ENCODE measurements around the gene NDUFA3. TPM values are rescaled to one million over a fixed set of nuclear protein-coding genes. Genes with fewer than 3 reads are reported as not detected.
A peak's percentile ranks its signal among the peaks of the same experiment; 100 is the strongest.

The NDUFA3 gene
- total and polyA plus RNA-seq, 2 of the 13 experiments (the other 11 are each of a cell fraction or from before 2014, with no cell fraction given) = 31.6 to 75.4 TPM

DNA sequence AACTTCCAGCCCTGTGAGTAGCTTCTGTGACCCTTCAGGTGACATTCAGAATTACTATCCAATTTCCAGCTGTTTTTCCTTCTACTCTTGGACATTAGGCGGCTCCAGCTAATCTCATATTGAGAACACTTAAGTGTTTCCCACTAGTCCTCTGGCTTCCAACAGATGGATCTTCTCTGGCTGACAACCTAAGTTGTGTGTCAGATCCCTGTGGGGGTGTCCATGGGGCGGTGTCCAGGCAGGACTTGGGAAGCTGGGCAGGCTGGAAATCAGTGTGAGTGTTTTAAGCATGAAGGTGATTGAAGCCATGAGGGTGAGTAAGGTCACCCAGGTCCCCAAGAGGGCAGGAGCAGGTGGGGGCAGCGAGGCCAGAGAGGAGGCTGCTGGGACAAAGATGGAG, 45.0 kb downstream of the NDUFA3 start:
- H3K27me3 ChIP-seq (ENCODE audit: control insufficient read depth in 1 of 2, insufficient read depth in 2 of 2, low read length in 2 of 2) = no peaks in the 10 kb centered on the region
- no peaks in the 10 kb centered on the region for H3K4me1 ChIP-seq (ENCODE audit: insufficient read depth, low read length)
- WGBS (ENCODE audit: low lambda C conversion rate) = 79% methylated on average over 3 of the region's 3 CpGs
- FAIRE-seq (no peak), ATAC-seq (no peak), DNase-seq (ENCODE audit: low spot score) (no peak)
- no TSS peak for BruUV-seq (replicated peaks)
- H3K9ac ChIP-seq (ENCODE audit: insufficient read depth, low read depth, low read length) = no peak overlapping the region
- H3K79me2 ChIP-seq (ENCODE audit: insufficient read depth, low read length) = no peaks in the 10 kb centered on the region
- no peaks in the 10 kb centered on the region for H3K9me3 ChIP-seq (ENCODE audit: low read length)
- no peak overlapping the region for H3K4me2 ChIP-seq (ENCODE audit: low read depth, low read length)
- H2AFZ ChIP-seq (ENCODE audit: low read length) = no peak overlapping the region
- intact Hi-C loops (cut with micrococcal nuclease; ENCODE audit: unreplicated experiment) = no loop called here
- H4K20me1 ChIP-seq (ENCODE audit: insufficient read depth, low read length) = peaks cover 6% of the 10 kb centered on the region; the same call in 1 of the 2 replicates
- no peak overlapping the region for H3K27ac ChIP-seq (ENCODE audit: extremely low read length, insufficient read depth, low read length)
- ChIA-PET POLR2A (interaction anchor here (1.4 kb wide), 1 partner anchor 11 kb away, joined by 4 read pairs; the partner anchor contains the start of gene CNOT3), CTCF (ENCODE audit: low intra/inter-chr PET ratio, low total read pairs) (no interaction called here)
- TF ChIP-seq RAD51 (IDR thresholded peaks at IDR 0.05; ENCODE audit: borderline replicate concordance) (no peak), AGO2 (optimal IDR thresholded peaks at IDR 0.05; ENCODE audit: low read depth, low read length) (peak; percentile 14)
- in situ Hi-C loops (cut with HindIII; ENCODE audit: extremely low pct_ligation_motif_present, low pct_unique_long_range_greater_than_20kb) = no loop called here
- H3K4me3 ChIP-seq (replicated peaks in 1 of 3; ENCODE audit: insufficient read depth in 1 of 3, low read depth in 2 of 3, low read length in 3 of 3) = no peak overlapping the region
- peaks cover 67 to 96% of the 10 kb centered on the region in 2 experiments for H3K36me3 ChIP-seq (replicated peaks in 1 of 2; ENCODE audit: control insufficient read depth in 1 of 2, insufficient read depth in 2 of 2, low read length in 2 of 2)

DNA sequence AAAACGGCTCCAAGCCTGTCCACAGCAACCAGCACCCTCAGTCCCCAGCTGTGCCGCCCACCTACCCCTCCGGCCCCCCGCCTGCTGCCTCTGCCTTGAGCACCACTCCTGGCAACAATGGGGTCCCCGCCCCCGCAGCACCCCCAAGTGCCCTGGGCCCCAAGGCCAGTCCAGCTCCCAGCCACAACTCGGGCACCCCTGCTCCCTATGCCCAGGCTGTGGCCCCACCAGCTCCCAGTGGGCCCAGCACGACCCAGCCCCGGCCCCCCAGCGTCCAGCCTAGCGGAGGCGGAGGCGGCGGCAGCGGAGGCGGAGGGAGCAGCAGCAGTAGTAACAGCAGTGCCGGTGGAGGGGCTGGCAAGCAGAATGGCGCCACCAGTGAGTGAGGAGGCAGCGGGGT, 45.5 kb downstream of the NDUFA3 start:
- POLR2A ChIA-PET = interaction anchor here (1.4 kb wide), 1 partner anchor 11 kb away, joined by 4 read pairs; the partner anchor contains the start of gene CNOT3
- no TSS peak for BruUV-seq (replicated peaks)

More for the DNA sequence above, 45.5 kb downstream of the NDUFA3 start:
- no peak overlapping the region for H3K4me3 ChIP-seq (replicated peaks in 1 of 3; ENCODE audit: insufficient read depth in 1 of 3, low read depth in 2 of 3, low read length in 3 of 3)
- DNase-seq (ENCODE audit: low spot score) = no peak
- no peak for ATAC-seq
- H3K9me3 ChIP-seq (ENCODE audit: low read length) = no peaks in the 10 kb centered on the region
- FAIRE-seq = no peak
- intact Hi-C loops (cut with micrococcal nuclease; ENCODE audit: unreplicated experiment) (no loop called here), in situ Hi-C loops (cut with HindIII; ENCODE audit: extremely low pct_ligation_motif_present, low pct_unique_long_range_greater_than_20kb) (no loop called here)
- H3K36me3 ChIP-seq (replicated peaks in 1 of 2; ENCODE audit: control insufficient read depth in 1 of 2, insufficient read depth in 2 of 2, low read length in 2 of 2) = peaks cover 63 to 96% of the 10 kb centered on the region in 2 experiments
- no peak overlapping the region for H3K27ac ChIP-seq (ENCODE audit: extremely low read length, insufficient read depth, low read length)
- CTCF ChIA-PET (ENCODE audit: low intra/inter-chr PET ratio, low total read pairs) = no interaction called here
- H3K79me2 ChIP-seq (ENCODE audit: insufficient read depth, low read length) = no peaks in the 10 kb centered on the region
- H3K27me3 ChIP-seq (ENCODE audit: control insufficient read depth in 1 of 2, insufficient read depth in 2 of 2, low read length in 2 of 2) = no peaks in the 10 kb centered on the region
- 95% methylated on average over 17 of the region's 19 CpGs for WGBS (ENCODE audit: low lambda C conversion rate)
- H3K4me1 ChIP-seq (ENCODE audit: insufficient read depth, low read length) = no peaks in the 10 kb centered on the region
- no peak overlapping the region for H3K4me2 ChIP-seq (ENCODE audit: low read depth, low read length)
- H3K9ac ChIP-seq (ENCODE audit: insufficient read depth, low read depth, low read length) = no peak overlapping the region
- H2AFZ ChIP-seq (ENCODE audit: low read length) = no peak overlapping the region
- 0 out of 2 replicates have a peak, but pooled peaks cover 3% of the 10 kb centered on the region for H4K20me1 ChIP-seq (ENCODE audit: insufficient read depth, low read length)
- TF ChIP-seq ZNF607 (CRISPR knock-in tag; IDR thresholded peaks at IDR 0.05; ENCODE audit: borderline replicate concordance) = no peak
- peak; percentile 62 for TF ChIP-seq AGO2 (optimal IDR thresholded peaks at IDR 0.05; ENCODE audit: low read depth, low read length)
- no peak for TF ChIP-seq ZNF644 (CRISPR knock-in tag; IDR thresholded peaks at IDR 0.05; ENCODE audit: low read depth)
- TF ChIP-seq, protein P1, sequence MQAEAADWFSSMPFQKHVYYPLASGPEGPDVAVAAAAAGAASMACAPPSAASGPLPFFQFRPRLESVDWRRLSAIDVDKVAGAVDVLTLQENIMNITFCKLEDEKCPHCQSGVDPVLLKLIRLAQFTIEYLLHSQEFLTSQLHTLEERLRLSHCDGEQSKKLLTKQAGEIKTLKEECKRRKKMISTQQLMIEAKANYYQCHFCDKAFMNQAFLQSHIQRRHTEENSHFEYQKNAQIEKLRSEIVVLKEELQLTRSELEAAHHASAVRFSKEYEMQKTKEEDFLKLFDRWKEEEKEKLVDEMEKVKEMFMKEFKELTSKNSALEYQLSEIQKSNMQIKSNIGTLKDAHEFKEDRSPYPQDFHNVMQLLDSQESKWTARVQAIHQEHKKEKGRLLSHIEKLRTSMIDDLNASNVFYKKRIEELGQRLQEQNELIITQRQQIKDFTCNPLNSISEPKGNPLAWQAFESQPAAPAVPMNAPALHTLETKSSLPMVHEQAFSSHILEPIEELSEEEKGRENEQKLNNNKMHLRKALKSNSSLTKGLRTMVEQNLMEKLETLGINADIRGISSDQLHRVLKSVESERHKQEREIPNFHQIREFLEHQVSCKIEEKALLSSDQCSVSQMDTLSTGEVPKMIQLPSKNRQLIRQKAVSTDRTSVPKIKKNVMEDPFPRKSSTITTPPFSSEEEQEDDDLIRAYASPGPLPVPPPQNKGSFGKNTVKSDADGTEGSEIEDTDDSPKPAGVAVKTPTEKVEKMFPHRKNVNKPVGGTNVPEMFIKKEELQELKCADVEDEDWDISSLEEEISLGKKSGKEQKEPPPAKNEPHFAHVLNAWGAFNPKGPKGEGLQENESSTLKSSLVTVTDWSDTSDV (CRISPR knock-in tag; IDR thresholded peaks at IDR 0.05) = no peak
- TF ChIP-seq ETV5 (CRISPR knock-in tag; IDR thresholded peaks at IDR 0.05; ENCODE audit: borderline replicate concordance) = no peak
- peak; percentile 71 for TF ChIP-seq RBFOX2 (IDR thresholded peaks at IDR 0.05; ENCODE audit: low read depth, low read length)
- no peak for TF ChIP-seq RELA (CRISPR knock-in tag; IDR thresholded peaks at IDR 0.05)
